ENCODE data around the gene CCBE1. TPM values are rescaled to one million over a fixed set of nuclear protein-coding genes. Genes with fewer than 3 reads are reported as not detected.

The CCBE1 gene
- total and polyA plus RNA-seq, 9 of the 15 experiments (the other 6 are each of a cell fraction or from before 2014, with no cell fraction given): 0.20 TPM; not detected in 8

- Histone ChIP-seq H3K4me3 (no peak overlapping the region), H3K4me2 (ENCODE audit: insufficient read depth, low read length) (no peak overlapping the region), H3K36me3 (ENCODE audit: control insufficient read depth, insufficient read depth, low read length) (no peaks in the 10 kb centered on the region), H3K9me1 (ENCODE audit: control insufficient read depth, insufficient read depth, low read length) (no peaks in the 10 kb centered on the region), H3K9ac (ENCODE audit: insufficient read depth in 1 of 2, low read depth in 2 of 2, low read length in 2 of 2) (no peak overlapping the region), H3K79me2 (ENCODE audit: control insufficient read depth, insufficient read depth, low read length) (no peaks in the 10 kb centered on the region), H2AFZ (ENCODE audit: low read depth, low read length) (no peak overlapping the region), H3K9me3 (replicated peaks; ENCODE audit: control insufficient read depth, insufficient read depth, low read depth, low read length) (no peaks in the 10 kb centered on the region), H4K20me1 (replicated peaks; ENCODE audit: control insufficient read depth, insufficient read depth, low read length) (no peaks in the 10 kb centered on the region), H3K27ac (ENCODE audit: extremely low read depth, low read depth, low read length) (no peak overlapping the region), H3K4me1 (replicated peaks in 1 of 2; ENCODE audit: control insufficient read depth in 2 of 2, insufficient read depth in 2 of 2, low read length in 2 of 2) (no peaks in the 10 kb centered on the region), H3K27me3 (ENCODE audit: control insufficient read depth in 2 of 2, insufficient read depth in 2 of 2, low read length in 2 of 2) (peaks cover 0 to 6% of the 10 kb centered on the region in 2 experiments; a peak in 2 of 5 replicates)
- in situ Hi-C loops (cut with MboI): no loop called here
- ChIA-PET CTCF (ENCODE audit: low intra/inter-chr PET ratio) (no interaction called here), POLR2A (no interaction called here)
- ATAC-seq (no peak), DNase-seq (ENCODE audit: extremely low read depth in 1 of 4, low spot score in 3 of 4) (no peak), FAIRE-seq (no peak)
- intact Hi-C loops (cut with micrococcal nuclease): no loop called here
- WGBS (ENCODE audit: insufficient coverage, low coverage, missing lambda C conversion rate): 2% methylated on average over 6 of the region's 6 CpGs
- BruUV-seq (replicated peaks): no TSS peak
- TF ChIP-seq ZNF395 (CRISPR knock-in tag; IDR thresholded peaks at IDR 0.05) (no peak), KDM4B (IDR thresholded peaks at IDR 0.05; ENCODE audit: borderline replicate concordance in 2 of 2, low read depth in 1 of 2) (no peak), HDAC6 (IDR thresholded peaks at IDR 0.05; ENCODE audit: low read depth, low read length) (no peak), ETS1 (conservative IDR thresholded peaks at IDR 0.05; ENCODE audit: control insufficient read depth, low read depth, low read length) (no peak), TFAM (CRISPR knock-in tag; conservative IDR thresholded peaks at IDR 0.05) (no peak), ESRRB (CRISPR knock-in tag; IDR thresholded peaks at IDR 0.05; ENCODE audit: borderline replicate concordance) (no peak), ETV5 (CRISPR knock-in tag; IDR thresholded peaks at IDR 0.05; ENCODE audit: low read depth) (no peak), HNRNPK (IDR thresholded peaks at IDR 0.05; ENCODE audit: low read depth, low read length, poor library complexity, severe bottlenecking) (no peak), GABPA (tag; conservative IDR thresholded peaks at IDR 0.05; ENCODE audit: low read depth) (no peak), SMAD3 (CRISPR knock-in tag; conservative IDR thresholded peaks at IDR 0.05) (no peak)
Measured at GRCh38 chr18:59712311-59712710, 15.1 kb upstream of the CCBE1 start.
